ENCODE results near the gene TMOD1. TPM values are rescaled to one million over a fixed set of nuclear protein-coding genes. Genes with fewer than 3 reads are reported as not detected.

The TMOD1 gene
- polyA plus RNA-seq, 1 donor, result 145 TPM

DNA sequence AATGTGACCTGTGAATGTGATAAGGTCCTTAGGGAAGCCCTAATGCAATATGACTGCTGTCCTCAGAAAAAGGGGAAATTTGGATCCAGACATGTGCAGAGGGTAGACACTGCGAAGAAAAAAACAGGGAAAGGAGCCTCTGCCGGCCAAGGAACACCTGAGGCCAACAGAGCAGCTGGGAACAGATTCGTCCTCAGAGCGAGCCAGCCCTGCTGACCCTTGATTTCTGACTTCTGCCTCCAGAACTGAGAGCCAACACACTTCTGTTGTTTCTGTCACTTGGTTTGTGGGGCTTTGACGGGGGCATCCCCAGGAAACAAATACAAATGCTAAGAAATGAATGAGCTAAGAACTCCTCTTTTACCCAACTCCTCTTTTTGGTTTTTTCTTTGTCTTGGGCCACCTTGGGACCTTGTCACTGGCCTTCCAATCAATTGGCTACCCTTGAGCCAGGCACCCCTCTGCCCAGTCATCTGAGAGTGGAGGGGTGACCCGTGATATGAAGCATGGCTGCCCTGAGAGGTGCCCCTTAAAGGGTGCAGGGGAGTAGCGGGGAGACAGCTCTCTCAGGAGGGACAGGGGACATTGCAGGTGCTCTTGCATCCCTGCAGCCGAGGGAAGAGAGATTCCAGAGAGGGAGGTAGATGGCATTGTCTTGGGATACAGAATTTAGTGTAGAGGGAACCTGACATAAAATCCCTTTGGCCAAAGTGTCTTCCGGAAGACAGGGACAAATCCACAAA, 16.9 kb downstream of the TMOD1 start:
- no peak for DNase-seq

DNA sequence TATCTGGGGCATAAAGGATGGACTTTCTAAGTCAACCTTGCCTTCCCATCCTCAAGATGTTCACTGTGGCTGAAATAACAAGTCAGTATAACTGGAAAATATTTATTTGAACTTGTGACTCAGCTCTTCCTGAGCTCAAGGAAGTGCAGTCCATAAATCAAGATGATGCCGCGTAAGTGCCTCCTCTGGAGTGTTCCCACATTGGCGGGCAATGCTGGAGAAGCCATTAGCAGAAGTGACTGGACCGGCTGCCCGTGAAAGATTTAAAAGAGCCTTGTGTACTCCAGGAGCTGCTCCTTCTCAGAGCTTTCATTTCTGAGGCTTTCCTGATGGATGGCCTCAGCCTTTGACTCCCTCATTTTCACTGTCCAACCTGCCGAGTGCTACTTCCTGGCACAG, 17.4 kb downstream of the TMOD1 start:
- DNase-seq, result no peak

DNA sequence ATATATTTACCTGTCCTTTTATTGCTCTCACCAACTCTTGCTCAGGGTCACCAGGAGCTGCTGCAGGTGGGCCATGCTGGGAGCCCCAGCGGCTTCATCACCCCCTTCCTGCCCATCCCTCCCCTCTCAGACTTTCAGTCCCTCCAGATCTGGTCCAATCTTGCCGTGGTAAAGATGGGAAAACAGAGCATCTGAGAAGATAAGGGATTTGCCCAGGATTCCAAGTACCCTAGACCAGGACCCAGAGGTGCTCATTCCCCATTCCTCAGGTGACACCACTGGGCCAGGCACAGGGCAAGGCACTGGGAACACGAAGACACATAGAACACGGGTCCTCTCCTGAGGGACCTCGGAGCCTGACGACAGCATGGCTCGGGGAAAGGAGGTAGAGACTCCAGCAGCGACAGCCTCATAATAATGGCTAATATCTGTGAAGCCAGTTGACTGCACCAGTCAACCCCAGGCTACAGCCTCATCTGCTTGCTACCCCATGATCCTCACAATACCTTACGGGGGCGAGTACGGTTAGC, 18.0 kb downstream of the TMOD1 start:
- DNase-seq, result no peak

DNA sequence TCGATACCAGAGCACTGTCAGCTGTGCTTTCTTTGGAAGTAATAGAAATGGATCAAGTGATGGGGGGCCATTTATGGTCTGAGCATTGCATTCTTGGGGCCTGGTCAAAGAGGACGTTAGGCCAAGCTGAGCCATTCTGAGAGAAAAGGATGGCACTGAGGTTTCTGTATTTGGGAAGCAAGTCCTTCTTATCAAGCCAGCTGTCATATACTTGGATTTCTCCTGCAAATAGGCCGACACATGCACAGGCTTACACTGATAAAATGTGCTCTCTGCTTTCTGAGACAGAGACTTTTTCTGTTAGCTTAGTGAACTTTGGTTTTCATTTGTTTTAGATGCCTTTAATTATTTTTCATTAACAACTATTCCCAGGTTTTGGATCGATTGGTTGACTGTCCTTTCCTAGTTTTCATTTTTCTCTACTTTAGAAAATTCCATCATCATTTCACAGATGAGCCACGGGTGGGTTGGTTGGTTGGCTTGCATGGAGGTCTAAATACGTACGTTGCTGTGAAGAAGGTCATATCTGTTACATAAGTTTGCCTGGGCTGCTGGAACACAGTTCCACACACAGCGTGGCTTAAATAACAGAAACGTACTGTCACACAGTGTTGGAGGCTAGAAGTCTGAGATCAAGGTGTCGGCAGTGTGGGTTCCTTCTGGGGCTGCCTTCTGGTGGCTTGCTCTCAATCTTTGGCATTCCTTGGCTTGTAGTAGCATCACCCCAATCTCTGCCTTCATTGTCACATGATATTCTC, 20.3 kb downstream of the TMOD1 start:
- no peak for DNase-seq

DNA sequence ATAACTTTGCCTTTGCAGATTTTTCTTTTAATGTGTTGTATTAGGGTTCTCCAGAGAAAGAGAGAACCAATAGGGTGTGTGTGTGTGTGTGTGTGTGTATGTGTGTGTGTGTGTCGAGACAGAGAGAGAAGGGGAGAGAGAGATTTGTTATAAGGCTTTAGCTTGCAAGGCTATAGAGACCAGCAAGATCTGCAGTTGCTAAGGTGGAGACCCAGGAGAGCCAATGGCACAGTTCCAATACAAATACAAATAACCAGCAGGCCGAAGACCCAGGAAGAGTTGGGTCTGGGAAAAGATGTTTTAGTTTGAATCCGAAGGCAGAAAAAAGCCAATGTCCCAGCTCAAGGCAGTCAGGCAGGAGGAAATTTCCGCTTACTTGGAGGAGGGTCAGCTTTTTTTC, 23.0 kb downstream of the TMOD1 start:
- DNase-seq, result no peak

DNA sequence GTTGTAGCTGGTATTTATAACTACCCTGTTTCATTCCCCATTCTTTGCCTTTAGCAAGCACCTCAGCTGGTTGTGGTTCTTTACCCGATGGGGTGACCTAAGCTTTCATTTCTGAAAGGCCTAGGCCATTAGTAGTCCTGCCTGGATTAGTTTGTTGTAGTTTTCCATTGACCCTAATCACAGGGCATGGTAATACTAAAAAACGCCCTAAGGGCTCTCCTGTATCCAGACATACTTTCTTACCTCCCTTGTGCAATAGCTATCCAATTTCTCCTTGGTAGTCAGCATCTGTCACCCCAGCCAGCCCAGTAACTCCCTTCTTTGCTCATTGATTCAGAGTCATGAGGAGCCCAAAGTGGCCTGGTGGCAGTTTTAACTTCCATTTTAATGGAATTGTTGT, 24.0 kb downstream of the TMOD1 start:
- DNase-seq, result no peak

DNA sequence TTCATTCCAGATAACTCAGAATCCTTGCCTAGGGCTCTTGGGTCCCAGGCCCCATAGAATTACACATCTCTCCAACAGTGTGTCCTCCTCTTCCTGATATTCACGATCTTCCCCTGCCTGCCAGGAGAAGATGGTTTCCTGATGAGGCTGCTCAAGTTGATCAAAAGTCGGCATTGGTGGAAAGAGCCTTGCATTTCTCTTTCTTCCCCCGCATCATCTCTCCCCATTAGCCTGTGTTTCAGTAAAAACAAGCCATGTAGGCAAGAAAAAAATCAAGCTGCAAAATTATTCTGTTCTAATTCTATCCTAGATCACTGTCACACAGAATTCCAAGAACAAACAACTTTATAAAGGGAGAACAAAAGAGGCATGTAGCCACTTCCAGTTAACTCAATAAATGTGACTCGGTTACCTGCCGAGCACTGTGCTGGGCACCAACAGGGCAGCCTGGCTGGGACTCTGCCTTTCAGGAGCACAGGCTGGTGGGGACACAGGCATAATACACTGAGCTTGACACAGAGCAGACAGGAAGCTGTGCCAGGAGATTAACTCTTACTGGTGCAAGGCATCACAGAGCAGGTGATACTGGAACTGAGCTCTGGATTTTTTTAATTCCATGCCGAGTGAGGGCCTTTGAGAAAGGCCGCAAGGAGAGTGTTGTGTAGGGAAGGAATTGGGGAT, 25.6 kb downstream of the TMOD1 start:
- DNase-seq, result no peak

DNA sequence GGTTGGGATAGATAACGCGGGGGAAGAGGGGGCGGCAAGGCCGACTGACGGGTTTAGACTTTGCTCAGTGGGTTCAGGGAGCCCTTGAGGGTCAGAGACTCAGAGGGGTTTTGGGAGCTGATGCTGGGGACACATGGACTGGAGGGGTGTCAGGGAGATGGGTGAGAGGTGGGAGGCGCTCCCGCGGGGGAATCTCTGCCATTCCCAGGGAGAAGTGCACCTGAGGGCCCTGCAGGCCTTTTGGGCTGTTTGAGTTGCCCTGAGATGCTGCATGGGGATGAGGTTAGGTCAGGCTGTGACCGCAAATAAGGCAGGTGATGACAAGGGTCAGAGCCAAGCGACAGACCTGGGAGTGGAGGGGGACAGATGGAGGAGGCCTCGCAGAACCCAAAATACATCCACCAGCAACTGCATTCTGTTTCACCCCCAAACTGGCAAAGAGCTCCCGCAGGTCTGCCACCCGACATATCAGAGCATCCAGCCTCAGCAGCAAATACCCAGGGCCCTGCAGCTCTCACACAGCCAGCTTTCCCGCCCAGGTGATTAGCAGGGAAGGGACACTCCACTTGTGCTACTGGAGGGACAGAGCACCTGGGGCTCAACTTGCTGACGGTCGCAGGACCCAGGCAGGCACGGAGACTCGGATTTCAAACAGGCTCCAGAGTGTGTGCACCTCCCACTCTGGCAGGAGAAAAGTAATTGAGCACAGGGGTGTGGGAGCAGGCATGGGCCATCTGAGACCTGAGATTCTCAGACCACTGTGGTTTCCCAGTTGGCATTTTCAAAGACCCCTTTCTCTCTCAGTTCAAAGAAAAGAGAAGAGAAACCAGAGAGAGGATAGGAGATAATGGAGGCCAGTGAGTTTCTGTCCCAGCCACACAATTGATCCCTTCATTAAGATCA, 26.4 kb downstream of the TMOD1 start:
- no peak for DNase-seq

DNA sequence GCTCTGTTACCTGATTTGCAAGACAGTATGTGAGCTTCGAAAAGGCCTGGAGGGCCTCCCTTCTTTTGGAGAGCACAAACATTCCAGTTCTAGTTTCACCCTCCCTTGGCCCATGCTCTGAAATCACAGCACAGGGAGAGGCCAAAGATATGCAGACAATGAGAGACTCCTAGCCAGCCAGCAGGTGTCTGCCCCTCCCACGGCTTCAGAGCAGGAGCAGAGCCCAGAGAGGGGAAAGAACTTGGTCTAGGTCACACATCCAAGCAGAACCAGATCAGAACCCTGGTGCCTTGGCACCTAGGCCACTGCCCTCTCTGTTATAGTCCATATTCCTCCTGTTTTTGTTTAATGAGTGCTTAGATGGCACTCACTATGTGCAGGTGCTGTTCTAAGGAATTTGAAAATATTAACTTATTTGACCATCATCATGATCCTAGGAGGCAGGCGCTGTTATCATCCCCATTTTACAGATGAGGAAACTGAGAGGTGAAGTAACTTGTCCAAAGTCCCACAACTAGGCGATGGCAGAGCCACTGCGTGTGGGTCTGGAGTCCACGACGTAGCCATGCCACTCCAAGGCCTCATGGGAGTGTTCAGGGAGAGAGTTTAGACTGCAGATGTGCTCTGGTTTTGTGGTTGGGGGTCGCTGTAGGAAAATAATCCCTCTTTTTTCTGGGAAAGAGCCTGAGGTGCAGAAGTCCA, 27.2 kb downstream of the TMOD1 start:
- no peak for DNase-seq

DNA sequence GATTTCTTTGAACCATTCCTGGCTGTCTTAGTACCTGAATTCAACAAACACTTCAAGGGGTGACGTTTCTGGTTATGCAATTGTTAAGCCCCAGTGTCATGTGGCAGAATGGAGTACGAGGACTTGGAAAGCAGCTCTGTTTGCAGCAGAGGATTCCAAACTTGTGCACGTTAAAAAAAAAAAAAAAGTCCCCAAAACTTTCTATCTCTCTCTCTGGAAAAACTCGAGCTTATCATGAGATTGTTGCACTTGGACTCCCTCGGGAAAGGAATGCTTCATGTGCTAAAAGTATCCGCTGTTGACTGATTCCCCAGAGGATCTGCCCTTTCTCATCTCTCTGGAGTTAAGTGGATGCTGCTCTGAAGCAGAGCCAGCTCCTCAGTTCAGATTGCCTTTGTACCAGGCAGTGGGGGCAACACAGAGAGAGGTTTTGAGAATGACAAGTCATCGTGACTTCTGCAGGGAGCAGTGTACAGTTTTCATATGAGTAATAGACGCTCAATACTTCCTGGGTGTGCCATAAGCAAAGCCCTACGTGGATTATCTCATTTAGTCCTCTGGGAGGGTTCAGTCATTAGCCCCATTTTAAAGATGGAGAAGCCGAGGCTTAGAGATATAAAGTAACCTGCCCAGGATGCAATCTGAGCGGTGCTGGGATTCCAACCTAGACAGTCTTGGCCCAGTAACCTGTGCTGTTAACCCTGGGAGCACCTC, 28.1 kb downstream of the TMOD1 start:
- DNase-seq, result no peak

DNA sequence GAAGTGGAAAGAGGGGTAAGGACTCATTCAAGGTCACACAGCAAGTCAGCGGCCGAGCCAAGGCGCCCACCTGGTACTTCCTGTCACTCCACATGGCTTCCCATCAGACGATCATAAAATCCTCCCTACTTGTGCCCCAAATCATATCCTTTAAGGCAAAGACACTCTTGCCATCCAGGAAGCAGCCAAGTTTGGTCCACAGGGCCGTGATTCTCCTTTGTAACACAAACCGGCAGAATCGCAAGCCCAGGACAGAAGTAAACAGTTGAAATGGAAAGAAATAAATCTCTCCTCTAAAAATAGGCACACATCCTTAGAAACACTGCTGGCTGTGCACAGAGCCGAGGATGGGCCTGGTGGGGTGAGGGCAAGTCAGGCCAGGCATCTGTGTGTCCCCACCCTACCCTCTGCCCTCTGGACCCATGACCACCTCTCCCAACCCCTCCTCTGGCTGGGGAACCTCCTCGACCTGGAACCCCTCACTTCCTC, 30.5 kb downstream of the TMOD1 start:
- no peak for DNase-seq

DNA sequence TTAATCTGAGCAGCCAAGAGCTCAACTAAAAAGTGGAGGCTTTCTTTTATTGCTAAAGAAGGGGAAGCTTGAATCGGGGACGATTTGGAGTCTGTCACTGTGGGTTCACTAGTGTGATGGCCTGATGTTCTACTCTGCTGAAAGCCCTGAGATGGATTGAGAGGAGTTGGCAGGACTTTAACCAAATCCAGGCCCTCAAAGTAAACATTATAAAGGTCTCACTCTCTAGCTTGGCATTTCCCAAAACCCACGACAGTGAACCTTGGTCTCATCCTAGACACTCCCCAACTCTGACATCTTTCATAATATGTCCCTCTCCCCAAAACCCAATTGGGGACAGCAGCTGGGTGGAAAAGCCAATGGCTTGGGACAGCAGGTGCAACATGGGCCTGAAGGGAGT, 32.7 kb downstream of the TMOD1 start:
- no peak for DNase-seq

DNA sequence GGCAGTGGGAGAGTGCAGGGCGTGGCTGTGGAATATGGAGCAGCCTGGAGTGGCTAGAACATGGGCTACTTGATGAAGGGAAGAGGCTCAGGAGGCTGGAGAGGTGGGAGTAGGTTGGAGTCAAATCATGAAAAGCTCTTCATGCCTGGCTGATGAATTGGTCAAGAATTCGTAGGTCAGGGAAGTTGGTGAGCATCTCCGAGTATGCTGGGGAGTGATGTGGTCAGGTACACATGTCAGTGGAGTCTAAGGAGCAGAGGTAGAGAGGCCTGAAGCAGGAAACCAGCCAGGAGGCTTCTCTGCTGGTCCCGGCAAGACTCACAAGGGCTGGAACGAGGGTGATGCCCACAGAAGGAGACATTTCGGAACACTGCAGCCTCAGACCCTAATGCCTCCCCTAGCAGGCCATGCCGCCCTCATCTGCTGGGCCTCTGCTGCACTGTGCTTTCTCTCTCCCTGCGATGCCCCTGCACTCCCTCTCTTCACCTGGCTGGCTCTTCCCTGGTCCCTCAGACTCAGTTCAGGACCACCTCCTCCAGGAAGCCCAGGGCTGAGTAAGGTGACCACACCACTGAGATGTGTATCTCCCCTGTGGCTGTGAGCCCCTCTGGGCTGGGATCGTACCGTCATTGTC, 33.6 kb downstream of the TMOD1 start:
- no peak for DNase-seq

DNA sequence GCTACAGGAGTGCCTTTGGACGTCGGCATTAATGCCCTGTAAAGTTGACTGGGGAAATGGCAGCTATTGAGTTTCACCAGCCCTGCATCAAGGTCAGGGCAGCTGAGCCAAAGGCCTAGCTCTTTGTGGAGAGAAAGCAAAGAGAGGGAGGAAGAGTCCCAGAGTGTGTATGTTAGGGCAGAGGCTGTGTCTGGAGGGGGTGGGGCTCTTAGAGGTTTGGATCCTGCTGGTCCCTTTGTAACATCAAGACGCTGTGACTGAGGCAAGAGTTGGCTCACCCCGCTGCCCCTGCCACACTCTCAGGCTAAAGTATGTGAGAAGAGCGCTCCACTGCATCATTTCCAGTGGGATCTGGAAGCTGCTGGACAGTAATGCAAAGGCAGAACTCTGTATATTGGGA, 34.3 kb downstream of the TMOD1 start:
- DNase-seq, result no peak

DNA sequence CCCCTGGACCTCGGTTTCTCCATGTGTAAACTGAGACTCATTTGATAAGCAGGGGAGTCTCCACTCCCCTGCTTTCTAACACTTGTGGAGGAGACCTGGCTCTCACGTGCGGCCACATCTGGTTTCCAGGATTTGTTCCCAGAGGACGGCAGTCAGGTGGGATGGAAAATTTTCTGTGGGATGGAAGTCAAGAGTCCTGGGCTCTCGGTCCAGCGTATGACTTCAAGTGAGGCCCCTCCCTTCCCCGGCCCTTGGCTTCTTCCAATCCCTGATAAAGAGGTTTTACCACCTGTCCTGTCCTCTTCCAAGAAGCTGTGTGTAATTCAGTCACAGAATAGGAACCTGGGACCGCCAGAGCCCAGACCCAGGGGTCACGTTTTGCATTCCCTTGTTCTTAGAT, 35.0 kb downstream of the TMOD1 start:
- DNase-seq, result no peak

DNA sequence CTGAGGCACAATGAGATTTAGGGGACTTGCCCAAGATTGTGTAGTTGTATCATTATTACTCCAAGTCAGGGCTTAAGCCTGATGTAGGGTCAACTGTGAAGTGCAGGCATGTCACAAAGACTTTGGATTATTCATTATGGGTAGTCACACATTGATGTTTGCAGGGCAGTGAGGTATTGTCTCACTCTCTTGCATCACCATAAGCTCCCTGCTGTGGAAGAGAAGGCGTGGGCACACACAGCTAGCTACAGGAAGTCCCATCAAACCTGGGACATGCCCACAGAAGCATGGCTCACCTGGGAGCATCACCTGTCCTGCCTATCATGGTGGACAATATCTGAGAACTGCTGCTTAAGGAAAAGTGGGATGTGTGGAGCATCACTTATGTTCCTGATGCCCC, 42.1 kb downstream of the TMOD1 start:
- DNase-seq, result no peak

DNA sequence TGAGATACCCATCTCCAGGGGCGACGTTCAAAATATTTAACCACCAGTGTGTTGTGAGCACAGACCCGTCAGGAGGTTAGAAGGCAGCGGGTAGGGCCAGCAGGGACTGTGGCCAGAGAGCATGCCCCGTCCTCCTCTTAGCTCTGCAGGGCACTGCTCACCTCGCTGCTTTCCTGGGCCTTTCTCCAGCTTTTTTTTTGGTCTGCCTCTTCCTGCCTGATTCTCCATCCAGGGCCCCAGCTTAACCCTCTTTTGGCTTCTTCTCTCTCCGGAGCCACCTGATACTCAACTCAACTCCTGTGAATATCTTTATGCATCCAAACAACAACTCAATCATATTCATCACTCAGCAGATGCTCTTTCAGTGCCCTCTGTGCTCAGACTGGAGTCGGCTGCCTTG, 44.0 kb downstream of the TMOD1 start:
- no peak for DNase-seq

DNA sequence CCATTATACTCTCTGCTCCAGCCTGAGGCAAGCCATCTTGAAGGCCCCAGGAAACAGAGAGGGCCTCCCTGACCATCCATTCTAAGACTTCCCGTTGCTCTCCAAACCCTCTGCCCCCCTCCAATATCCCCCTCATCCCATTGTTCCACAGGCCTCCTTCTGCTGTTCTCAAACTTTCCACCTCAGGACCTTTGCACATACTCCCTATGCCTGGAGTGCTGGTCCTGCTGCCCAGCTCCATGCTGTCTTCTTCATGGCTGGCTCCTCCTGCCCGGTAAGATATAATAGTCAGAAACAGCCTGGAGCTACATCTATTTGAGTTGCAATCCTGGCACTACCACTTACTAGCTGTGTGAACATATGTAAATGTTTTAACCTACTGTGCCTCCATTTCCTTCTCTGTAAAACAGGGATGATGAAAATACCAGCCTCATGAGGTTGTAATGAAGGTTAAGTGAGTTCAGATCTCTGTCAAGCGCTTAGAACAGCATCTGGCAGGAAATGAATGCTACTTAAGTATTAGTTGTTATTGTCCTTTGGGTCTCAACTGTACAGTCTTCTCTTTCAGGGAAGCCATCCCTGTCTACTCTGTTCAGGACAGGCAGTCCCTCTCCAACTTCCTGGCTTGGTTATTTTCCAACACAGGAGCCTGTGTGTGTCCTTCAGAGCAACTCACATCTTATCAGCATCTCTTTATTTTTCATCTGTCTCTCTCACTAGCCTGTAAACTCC, 45.8 kb downstream of the TMOD1 start:
- no peak for DNase-seq

DNA sequence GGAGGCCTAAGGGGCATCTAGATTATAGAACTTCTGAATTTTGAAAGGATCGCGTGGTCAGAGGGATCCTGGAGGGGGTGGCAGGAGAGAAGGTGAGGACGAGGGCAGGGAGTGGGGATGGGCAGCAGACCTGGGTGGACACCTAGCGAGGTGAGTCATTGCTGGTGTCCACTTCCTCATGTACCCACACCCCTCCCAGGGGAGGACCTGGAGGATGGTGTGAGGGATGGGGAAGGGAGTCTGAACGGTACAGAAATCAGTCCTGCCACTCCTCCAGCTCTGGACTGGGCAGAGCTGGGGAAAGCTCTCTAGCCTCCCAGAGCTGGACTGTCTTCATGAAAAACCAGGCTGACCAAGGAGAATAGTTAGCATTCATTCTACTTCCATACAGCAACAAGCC, 46.9 kb downstream of the TMOD1 start:
- DNase-seq, result no peak

All from hindlimb muscle (tissue), 1 donor.